GM12892 (cell line): Measurements from ENCODE around the gene TTLL5.
"Not testable (repeated sequence)": the region's sequence is repeated elsewhere in the genome, so short reads cannot be mapped to it uniquely, and the experiment has no call there.

Experiments
- DNase-seq: peaks from one replicate; pipeline ENCODE4 v3.0.0; 2011; ENCODE audit not compliant: insufficient read length
- FAIRE-seq: peaks from 2 replicates; lab custom pipeline; 2011; peaks lifted over from hg19 to GRCh38; lab: Jason Lieb, UNC
- POLR2A ChIP-seq: IDR thresholded peaks from 2 replicates; pipeline ENCODE4 v1.6.1; 2011; ENCODE audit warnings: low read depth, low read length, control low read depth
- POLR2AphosphoS5 ChIP-seq: IDR thresholded peaks from 2 replicates; pipeline ENCODE4 v1.6.1; 2011; ENCODE audit warnings: low read depth, low read length, control low read depth
- TAF1 ChIP-seq: IDR thresholded peaks from 2 replicates; pipeline ENCODE4 v1.6.1; 2011; ENCODE audit warnings: low read depth, mild to moderate bottlenecking, control low read depth, low read length, borderline replicate concordance

TTLL5 gene

GRCh38 chr14:75685910-75686309 is 24.9 kb downstream of the TTLL5 start:
- FAIRE-seq, result no peak
- no peak for TF ChIP-seq POLR2A
- no peak for TF ChIP-seq POLR2AphosphoS5
- no peak for TF ChIP-seq TAF1
- DNase-seq, result no peak

DNA sequence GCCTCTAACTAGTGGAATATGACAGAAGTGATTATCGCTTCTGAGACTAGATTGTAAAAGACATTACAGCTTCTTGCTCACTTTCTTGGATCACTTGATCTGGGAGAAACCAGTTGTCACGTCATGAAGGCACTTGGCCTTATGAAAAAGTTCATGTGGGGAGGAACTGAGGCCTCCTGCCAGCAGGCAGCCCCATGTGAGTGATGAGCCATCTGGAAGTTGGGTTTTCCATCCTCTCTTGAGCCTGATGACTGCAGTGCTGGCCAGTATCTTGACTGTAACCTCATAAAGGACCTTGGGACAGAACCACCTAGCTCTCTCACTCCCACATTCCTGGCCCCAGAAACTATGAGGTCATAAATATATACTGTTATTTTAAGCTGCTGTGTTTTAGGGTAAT is 28.0 kb downstream of the TTLL5 start:
- TF ChIP-seq TAF1, result no peak
- TF ChIP-seq POLR2A, result no peak
- no peak for TF ChIP-seq POLR2AphosphoS5
- FAIRE-seq, result no peak
- DNase-seq, result no peak

DNA sequence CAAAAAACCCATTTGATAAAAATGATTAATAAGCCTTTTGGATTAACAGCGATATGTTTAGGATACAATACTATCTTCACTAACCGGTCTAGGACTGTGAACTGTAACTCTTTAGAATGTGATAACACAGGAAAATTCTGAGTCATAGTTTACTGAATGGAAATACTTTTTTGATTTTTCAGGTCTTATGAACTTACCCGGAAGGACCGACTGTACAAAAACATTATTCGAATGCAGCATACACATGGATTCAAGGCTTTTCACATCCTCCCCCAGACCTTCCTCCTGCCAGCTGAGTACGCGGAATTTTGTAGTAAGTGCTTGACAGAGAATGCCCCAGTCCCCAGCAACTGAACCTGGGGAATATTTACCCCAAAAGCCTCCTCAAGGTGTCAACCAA is 29.0 kb downstream of the TTLL5 start:
- DNase-seq (no peak), FAIRE-seq (no peak)
- TF ChIP-seq TAF1, result no peak
- no peak for TF ChIP-seq POLR2A
- no peak for TF ChIP-seq POLR2AphosphoS5

DNA sequence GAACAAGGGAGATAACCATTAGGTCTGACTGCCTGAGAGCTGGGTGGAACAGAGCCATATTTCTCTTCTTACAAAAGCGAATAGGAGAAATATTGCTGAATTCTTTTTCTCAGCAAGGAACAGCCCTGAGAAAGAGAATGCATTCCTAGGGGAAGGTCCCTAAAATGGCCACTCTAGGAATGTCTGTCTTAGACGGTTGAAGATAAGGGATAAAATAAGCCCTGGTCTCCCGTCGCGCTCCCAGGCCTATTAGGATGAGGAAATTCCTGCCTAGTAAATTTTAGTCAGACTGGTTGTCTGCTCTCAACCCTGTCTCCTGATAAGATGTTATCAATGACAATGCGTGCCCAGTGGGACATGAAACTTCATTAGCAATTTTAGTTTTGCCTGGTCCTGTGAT is 34.0 kb downstream of the TTLL5 start:
- not testable (repeated sequence) for FAIRE-seq, DNase-seq

- no peak for FAIRE-seq
- no peak for TF ChIP-seq TAF1
- TF ChIP-seq POLR2A, result no peak
- no peak for TF ChIP-seq POLR2AphosphoS5
- no peak for DNase-seq
These were observed 36.3 kb downstream of the TTLL5 start for GRCh38 chr14:75697386-75697785.

GRCh38 chr14:75697918-75698317 is 36.9 kb downstream of the TTLL5 start:
- DNase-seq, result no peak
- TF ChIP-seq TAF1 (no peak), POLR2A (no peak), POLR2AphosphoS5 (no peak)

DNA sequence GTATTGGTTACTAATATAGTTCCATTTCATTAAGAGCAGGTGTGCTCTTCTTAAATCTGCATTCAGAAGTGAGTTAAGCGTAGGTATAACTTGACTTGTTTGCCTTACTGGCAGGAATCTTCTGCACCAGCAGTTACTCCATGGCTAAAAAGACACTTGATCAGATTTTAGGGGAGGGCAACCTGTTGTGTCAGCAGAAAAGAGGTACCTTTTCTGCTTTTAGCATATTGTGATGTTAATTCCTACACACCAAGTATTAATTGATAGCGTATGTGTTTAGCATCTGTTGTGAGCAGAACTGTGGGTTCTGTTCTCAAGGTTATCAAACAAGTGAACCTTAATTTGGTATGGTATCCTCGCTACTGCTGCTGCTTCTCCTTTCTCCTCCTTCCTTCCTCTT is 38.3 kb downstream of the TTLL5 start:
- DNase-seq (no peak), FAIRE-seq (no peak)
- no peak for TF ChIP-seq POLR2A
- no peak for TF ChIP-seq TAF1
- TF ChIP-seq POLR2AphosphoS5, result no peak

More at GRCh38 chr14:75697918-75698317, 36.9 kb downstream of the TTLL5 start:
- FAIRE-seq, result no peak

DNA sequence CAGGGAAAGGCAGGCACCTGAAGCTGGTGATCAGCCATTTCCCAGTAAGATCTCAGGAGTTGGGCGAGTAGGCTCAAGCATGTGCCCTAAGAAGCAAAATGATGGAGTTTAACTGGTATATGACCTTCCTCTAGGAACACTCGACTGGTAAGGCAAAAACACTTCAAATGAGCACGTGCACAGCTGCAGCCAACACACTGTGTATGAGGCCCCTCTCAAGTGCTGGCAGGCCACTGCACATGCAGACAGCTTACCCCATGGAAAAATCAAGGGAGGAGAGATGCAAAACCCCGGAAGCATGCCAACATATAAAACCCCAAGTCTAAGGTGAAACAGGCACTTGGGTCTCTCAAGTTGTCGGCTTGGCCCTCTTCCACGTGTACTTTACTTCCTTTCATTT is 39.2 kb downstream of the TTLL5 start:
- DNase-seq, result no peak
- no peak for TF ChIP-seq POLR2AphosphoS5
- no peak for TF ChIP-seq POLR2A
- TF ChIP-seq TAF1, result no peak
- FAIRE-seq, result no peak

DNA sequence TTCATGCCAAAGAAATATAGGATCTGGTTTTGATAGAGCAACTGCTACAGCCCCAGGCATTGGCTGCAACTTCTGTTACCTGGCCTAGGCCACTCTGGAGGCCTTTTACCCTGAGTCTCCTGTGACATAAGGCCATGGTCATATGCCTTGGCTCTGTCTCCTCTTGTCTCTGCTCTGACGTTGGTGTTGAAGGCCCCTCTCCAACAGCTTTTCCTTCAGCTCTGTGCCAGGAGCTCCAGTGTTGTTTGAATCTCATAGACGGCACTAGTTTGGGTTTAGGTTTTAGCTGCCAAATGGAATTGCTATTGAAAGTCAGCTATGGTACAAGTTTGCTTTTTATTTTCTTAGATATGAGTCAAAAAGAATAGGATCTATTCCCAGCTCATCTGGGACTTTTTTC is 41.1 kb downstream of the TTLL5 start:
- FAIRE-seq (no peak), DNase-seq (no peak)
- TF ChIP-seq TAF1, result no peak
- TF ChIP-seq POLR2A, result no peak
- TF ChIP-seq POLR2AphosphoS5, result no peak

- no peak for DNase-seq
- no peak for FAIRE-seq
- no peak for TF ChIP-seq TAF1
- no peak for TF ChIP-seq POLR2AphosphoS5
- no peak for TF ChIP-seq POLR2A
These were observed 41.7 kb downstream of the TTLL5 start for GRCh38 chr14:75702616-75703261.

DNA sequence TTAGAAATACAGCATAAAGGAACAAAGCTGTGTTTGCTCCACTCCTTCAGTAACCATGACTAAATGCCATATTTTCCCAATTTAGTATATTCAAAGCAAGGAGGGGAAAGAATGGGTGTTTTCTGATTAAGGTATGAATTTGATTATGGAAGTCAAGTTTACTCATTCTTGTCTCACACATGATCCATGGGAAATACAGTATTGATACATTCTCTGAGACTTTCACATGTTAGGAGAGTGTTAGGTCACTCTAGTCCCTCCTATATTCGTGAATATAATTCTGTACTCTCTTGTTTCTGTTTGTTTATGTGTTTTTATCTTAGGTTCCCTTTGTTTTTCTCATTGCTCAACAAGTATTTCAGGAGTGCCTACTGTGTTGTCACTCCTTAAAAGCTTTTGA is 42.4 kb downstream of the TTLL5 start:
- FAIRE-seq, result no peak
- DNase-seq, result no peak
- TF ChIP-seq TAF1, result no peak
- TF ChIP-seq POLR2A, result no peak
- TF ChIP-seq POLR2AphosphoS5, result no peak

GRCh38 chr14:75705014-75705413 is 44.0 kb downstream of the TTLL5 start:
- no peak for TF ChIP-seq POLR2A
- no peak for TF ChIP-seq POLR2AphosphoS5
- TF ChIP-seq TAF1, result no peak
- DNase-seq (no peak), FAIRE-seq (no peak)
